D721Med (cell line): ENCODE measurements around the gene MPC1.
A peak's percentile ranks its signal among the peaks of the same experiment; 100 is the strongest.
"Not testable (repeated sequence)": the region's sequence is repeated elsewhere in the genome, so short reads cannot be mapped to it uniquely, and the experiment has no call there.

Experiments used
- DNase-seq: peaks from one replicate; pipeline ENCODE4 v3.0.0; 2011; ENCODE audit warnings: low spot score; ENCODE audit not compliant: insufficient read length
- FAIRE-seq: peaks from 2 replicates; lab custom pipeline; 2011; peaks lifted over from hg19 to GRCh38; lab: Jason Lieb, UNC
- CTCF ChIP-seq: IDR thresholded peaks from 2 replicates; pipeline ENCODE4 v1.5.1; 2012; ENCODE audit warnings: mild to moderate bottlenecking, control low read depth; ENCODE audit not compliant: insufficient read depth; ENCODE audit errors: missing control alignments

MPC1 gene

GRCh38 chr6:166348305-166348949, 34.3 kb downstream of the MPC1 start:
- no peak for TF ChIP-seq CTCF
- FAIRE-seq = no peak
- DNase-seq = no peak

- no peak for TF ChIP-seq CTCF
- DNase-seq (no peak), FAIRE-seq (no peak)
Observed at GRCh38 chr6:166346965-166347364, 35.8 kb downstream of the MPC1 start.

GRCh38 chr6:166346449-166346848, 36.3 kb downstream of the MPC1 start:
- FAIRE-seq (no peak), DNase-seq (no peak)
- no peak for TF ChIP-seq CTCF

GRCh38 chr6:166345672-166346071, 37.1 kb downstream of the MPC1 start:
- not testable (repeated sequence) for FAIRE-seq

GRCh38 chr6:166344921-166345320, 37.8 kb downstream of the MPC1 start:
- FAIRE-seq, DNase-seq: not testable (repeated sequence)

More at GRCh38 chr6:166345672-166346071, 37.1 kb downstream of the MPC1 start:
- not testable (repeated sequence) for DNase-seq

GRCh38 chr6:166344240-166344639, 38.5 kb downstream of the MPC1 start:
- DNase-seq = no peak
- no peak for TF ChIP-seq CTCF
- no peak for FAIRE-seq

- DNase-seq (no peak), FAIRE-seq (no peak)
- TF ChIP-seq CTCF = no peak
Observed at GRCh38 chr6:166343150-166343487, 39.6 kb downstream of the MPC1 start.

- FAIRE-seq (no peak), DNase-seq (peak; percentile 87)
- no peak for TF ChIP-seq CTCF
Observed at GRCh38 chr6:166342349-166343149, 40.2 kb downstream of the MPC1 start, which contains the start of gene SFT2D1. Gene SFT2D1 (minus strand): TSS chr6:166342545. CDS start chr6:166342481, 64 bp downstream.
